ENCODE measurements around the gene OVAAL.

OVAAL gene

GRCh38 chr1:180534214-180534613, 24.6 kb upstream of the OVAAL start:
- Histone ChIP-seq H4K20me1 (ENCODE audit: insufficient read depth, low read length) (no peaks in the 10 kb centered on the region), H3K36me3 (replicated peaks; ENCODE audit: insufficient read depth, low read length) (no peaks in the 10 kb centered on the region), H3K4me2 (ENCODE audit: low read depth, low read length) (no peak overlapping the region), H3K79me2 (ENCODE audit: low read length) (no peaks in the 10 kb centered on the region), H3K9ac (ENCODE audit: low read length) (no peak overlapping the region), H3K4me1 (ENCODE audit: low read length) (no peaks in the 10 kb centered on the region), H3K9me3 (replicated peaks; ENCODE audit: insufficient read depth, low read length) (no peaks in the 10 kb centered on the region), H3K27ac (ENCODE audit: low read length) (no peak overlapping the region), H3K27me3 (replicated peaks; ENCODE audit: insufficient read depth, low read length) (no peaks in the 10 kb centered on the region), H2AFZ (ENCODE audit: low read length) (peak overlapping the region; percentile 62; the same call in 1 of the 2 replicates), H3K9me2 (replicated peaks; ENCODE audit: insufficient read depth, low read length) (no peaks in the 10 kb centered on the region), H3F3A (ENCODE audit: insufficient read depth, low read length) (no peaks in the 10 kb centered on the region), H3K4me3 (ENCODE audit: low read length) (no peak overlapping the region)
- no peak for TF ChIP-seq EZH2phosphoT487 (IDR thresholded peaks at IDR 0.05; ENCODE audit: low read length)
- no peak for TF ChIP-seq CTCF (IDR thresholded peaks at IDR 0.05; ENCODE audit: low read length)
- no peak for TF ChIP-seq EZH2 (optimal IDR thresholded peaks at IDR 0.05; ENCODE audit: low read depth, low read length)
- no peak for DNase-seq

- no peak overlapping the region for H3K27ac ChIP-seq (ENCODE audit: low read length)
- H3F3A ChIP-seq (ENCODE audit: insufficient read depth, low read length): no peaks in the 10 kb centered on the region
- no peak for TF ChIP-seq CTCF (IDR thresholded peaks at IDR 0.05; ENCODE audit: low read length)
- TF ChIP-seq EZH2phosphoT487 (IDR thresholded peaks at IDR 0.05; ENCODE audit: low read length): no peak
- TF ChIP-seq EZH2 (optimal IDR thresholded peaks at IDR 0.05; ENCODE audit: low read depth, low read length): no peak
- H3K9ac ChIP-seq (ENCODE audit: low read length): no peak overlapping the region
- H4K20me1 ChIP-seq (ENCODE audit: insufficient read depth, low read length): no peaks in the 10 kb centered on the region
- H3K4me2 ChIP-seq (ENCODE audit: low read depth, low read length): no peak overlapping the region
- H3K79me2 ChIP-seq (ENCODE audit: low read length): no peaks in the 10 kb centered on the region
- H3K36me3 ChIP-seq (replicated peaks; ENCODE audit: insufficient read depth, low read length): no peaks in the 10 kb centered on the region
- no peaks in the 10 kb centered on the region for H3K9me2 ChIP-seq (replicated peaks; ENCODE audit: insufficient read depth, low read length)
- no peak for DNase-seq
- H2AFZ ChIP-seq (ENCODE audit: low read length): no peak overlapping the region
- H3K4me1 ChIP-seq (ENCODE audit: low read length): no peaks in the 10 kb centered on the region
- H3K9me3 ChIP-seq (replicated peaks; ENCODE audit: insufficient read depth, low read length): no peaks in the 10 kb centered on the region
- no peak overlapping the region for H3K4me3 ChIP-seq (ENCODE audit: low read length)
- no peaks in the 10 kb centered on the region for H3K27me3 ChIP-seq (replicated peaks; ENCODE audit: insufficient read depth, low read length)
Measured at GRCh38 chr1:180535418-180535999, 23.3 kb upstream of the OVAAL start.

- no peaks in the 10 kb centered on the region for H3K9me3 ChIP-seq (replicated peaks; ENCODE audit: insufficient read depth, low read length)
- H3K79me2 ChIP-seq (ENCODE audit: low read length): no peaks in the 10 kb centered on the region
- no peak overlapping the region for H3K4me2 ChIP-seq (ENCODE audit: low read depth, low read length)
- TF ChIP-seq EZH2 (optimal IDR thresholded peaks at IDR 0.05; ENCODE audit: low read depth, low read length): no peak
- TF ChIP-seq EZH2phosphoT487 (IDR thresholded peaks at IDR 0.05; ENCODE audit: low read length): no peak
- no peak for TF ChIP-seq CTCF (IDR thresholded peaks at IDR 0.05; ENCODE audit: low read length)
- no peaks in the 10 kb centered on the region for H3K27me3 ChIP-seq (replicated peaks; ENCODE audit: insufficient read depth, low read length)
- H3K36me3 ChIP-seq (replicated peaks; ENCODE audit: insufficient read depth, low read length): no peaks in the 10 kb centered on the region
- no peak overlapping the region for H3K9ac ChIP-seq (ENCODE audit: low read length)
- no peak overlapping the region for H2AFZ ChIP-seq (ENCODE audit: low read length)
- H3K9me2 ChIP-seq (replicated peaks; ENCODE audit: insufficient read depth, low read length): no peaks in the 10 kb centered on the region
- DNase-seq: no peak
- H3F3A ChIP-seq (ENCODE audit: insufficient read depth, low read length): no peaks in the 10 kb centered on the region
- no peaks in the 10 kb centered on the region for H4K20me1 ChIP-seq (ENCODE audit: insufficient read depth, low read length)
- H3K4me1 ChIP-seq (ENCODE audit: low read length): no peaks in the 10 kb centered on the region
- H3K27ac ChIP-seq (ENCODE audit: low read length): no peak overlapping the region
- no peak overlapping the region for H3K4me3 ChIP-seq (ENCODE audit: low read length)
Measured at GRCh38 chr1:180536821-180537372, 21.9 kb upstream of the OVAAL start.
